GM21786 (cell line): ENCODE measurements around the gene ZNF304.
A peak's percentile ranks its signal among the peaks of the same experiment; 100 is the strongest.

Experiments
- ATAC-seq: cut with Tn5 transposase; IDR thresholded peaks from one replicate; pipeline ENCODE4 v1.9.1; 2021; ENCODE audit not compliant: unreplicated experiment

The ZNF304 gene

DNA sequence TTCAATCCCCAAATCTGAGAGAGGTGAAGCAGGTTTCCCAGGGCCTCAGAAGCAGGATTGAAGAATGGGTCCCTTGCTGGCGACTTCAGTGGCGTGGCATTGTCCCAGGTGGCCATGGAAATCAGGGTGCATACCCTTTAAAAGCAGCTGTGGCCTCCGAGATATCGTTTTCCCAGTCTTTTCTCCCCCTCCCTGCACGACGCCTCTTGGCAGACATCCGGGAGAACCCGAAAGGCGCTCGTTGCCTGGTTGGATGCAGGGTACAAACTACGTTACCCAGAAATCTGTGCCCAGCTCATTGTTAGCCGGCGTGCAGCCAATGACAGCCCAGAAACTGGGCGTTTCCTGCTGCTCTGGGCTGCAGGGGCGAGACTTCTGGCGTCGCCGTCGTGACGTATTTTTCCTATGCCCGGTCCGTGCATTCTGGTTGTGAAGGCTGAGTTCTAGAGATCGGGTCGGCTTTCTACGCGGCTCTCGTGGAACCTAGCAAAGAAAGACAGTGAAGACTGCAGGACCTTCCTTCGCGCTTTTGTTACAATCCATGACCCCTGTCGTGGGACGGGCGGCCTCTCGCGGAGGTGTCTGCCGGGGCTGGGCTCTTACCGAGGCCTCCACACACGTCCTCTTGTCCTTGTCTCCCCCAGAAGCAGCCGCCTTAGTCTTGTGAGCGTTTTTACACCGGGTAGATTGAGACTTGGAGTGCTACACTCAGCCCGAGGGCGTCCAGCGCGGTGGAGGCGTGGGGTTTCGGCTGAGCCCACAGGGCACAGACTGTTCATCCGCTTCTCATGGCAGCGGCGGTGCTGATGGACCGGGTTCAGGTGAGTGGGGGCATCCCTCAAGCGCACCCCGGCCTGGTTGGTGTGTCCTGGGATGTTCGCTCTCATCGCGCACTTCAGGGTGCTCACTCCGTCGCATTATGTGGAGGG, at the start of gene ZNF304:
ZNF304 (plus strand) TSS at position 395 of the 929 bp plus-strand sequence; CDS start at position 789, 394 bp downstream.
- peak; percentile 99 for ATAC-seq

DNA sequence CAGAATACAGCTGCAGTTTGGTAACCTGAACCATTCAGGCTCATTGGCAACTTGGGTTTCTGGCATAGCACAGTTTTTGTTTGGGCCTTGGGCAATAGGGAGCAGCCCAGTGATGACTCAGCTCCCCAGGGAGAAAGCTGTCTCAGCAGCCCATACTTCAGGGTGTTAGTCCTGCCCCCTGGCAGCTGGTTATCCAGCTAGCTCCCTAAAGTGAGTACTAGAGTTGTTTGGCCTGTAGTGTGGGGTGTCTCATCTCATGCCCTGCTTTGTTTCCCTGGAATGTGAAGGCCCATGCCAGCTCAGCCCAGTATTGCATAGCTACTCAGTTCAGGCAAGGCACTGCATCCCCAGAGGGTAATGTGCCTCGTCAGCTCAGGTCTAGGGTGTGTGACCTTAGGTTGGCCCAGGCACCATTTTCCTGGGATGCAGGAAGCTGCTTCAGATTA, 49.0 kb upstream of the ZNF304 start:
- no peak for ATAC-seq

DNA sequence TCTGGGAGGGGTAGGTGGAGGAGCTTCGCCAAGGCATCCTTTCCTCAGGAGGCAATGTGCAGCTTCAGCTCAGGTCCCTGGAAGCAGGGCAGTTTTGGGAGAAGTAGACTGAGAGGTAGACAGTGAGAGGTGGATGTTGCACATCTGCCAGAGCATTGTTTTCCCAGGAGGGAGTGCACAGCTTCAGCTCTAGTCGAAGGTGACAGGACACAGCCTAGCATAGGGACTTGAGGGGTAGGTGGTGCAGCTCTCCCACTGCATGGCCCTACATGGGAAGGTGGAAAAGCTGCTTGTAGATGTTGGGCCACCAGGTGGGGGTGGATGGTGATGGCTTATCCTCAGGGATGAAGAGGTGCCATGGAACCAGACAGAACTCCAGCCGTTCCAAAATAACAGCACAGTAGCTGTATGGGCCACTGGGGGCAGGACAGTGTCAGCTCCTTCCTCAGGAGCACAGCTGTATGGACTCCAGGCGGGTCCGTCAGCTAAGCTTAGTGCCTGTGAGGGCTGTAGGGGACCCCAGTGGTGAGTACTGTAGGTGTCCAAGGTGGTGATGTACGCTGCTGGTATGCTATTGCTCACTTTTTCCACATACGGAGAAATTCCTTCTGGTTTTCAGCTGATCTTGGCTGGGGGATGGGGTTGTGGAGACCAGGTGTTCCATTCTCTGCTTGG, 48.2 kb upstream of the ZNF304 start:
- ATAC-seq, result no peak

DNA sequence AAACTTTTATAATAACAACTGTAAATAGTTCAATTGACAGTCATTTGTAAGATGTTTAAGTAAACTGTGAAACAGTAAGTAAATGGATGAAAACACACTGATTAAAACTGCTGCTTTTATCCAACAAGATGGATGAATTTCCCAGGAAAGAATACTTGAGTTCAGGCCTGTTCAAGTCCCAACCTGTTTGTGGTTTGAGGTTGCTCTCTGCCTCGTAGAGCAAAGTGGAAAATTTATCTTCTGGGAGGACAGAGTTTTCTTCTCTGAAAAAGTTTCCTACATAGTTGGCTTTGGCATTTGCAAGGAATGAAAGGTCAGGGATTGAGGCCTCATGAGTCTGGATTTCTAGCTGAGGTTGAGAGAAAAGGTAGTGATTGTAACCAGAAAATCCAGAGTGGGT, 46.0 kb upstream of the ZNF304 start:
- ATAC-seq, result no peak

DNA sequence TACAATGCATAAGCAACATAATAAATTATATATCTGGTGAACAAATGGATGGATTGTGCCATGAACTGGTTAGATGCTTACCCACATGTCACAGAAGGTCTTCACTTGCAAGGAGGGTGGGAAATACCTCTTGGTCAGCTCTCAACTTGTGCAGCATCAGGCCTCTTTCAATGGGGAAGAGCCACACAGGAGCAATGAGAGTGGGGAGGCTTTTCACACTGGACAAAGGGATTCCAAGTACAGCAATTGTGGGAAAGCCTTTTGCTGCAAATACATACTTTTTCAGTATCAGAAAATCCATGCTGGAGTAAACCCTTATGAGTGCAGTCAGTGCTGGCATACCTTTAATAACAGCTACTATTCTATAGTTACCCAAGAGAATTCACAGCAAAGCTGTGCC, 42.6 kb upstream of the ZNF304 start:
- no peak for ATAC-seq

DNA sequence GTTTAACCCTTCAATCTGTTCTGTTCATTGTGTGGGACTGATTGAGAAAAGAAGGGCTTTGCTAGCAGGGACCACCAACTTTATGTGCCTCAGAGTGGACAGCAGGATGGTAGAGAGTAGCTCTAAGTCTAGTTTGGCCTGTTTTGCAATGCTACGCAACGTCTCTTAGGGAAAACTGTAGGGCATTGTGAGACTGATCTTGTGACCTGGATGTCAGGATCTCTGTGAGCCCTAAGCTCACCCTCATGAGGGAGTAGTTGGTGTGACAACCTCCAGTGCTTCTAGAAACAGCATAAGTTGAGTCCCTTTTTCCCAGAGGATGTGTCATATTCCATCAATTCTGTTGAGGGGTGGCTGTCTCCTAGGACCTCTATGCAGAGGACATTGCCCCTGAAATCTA, 40.3 kb upstream of the ZNF304 start:
- no peak for ATAC-seq

DNA sequence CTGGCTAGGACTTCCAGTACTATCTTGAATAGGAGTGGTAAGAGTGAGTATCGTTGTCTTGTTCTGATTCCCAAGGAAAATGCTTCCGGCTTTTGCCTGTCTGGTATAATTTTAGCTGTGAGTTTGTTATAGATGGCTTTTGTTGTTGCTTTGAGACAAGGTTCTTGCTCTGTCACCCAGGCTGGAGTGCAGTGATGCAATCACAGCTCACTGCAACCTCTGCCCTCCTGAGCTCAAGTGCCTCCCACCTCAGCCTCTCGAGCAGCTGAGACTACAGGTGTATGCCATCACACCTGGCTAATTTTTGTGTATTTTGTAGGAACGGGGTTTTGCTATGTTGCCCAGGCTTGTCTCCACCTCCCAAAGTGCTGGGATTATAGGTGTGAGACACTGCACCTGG, 36.9 kb upstream of the ZNF304 start:
- ATAC-seq, result no peak

DNA sequence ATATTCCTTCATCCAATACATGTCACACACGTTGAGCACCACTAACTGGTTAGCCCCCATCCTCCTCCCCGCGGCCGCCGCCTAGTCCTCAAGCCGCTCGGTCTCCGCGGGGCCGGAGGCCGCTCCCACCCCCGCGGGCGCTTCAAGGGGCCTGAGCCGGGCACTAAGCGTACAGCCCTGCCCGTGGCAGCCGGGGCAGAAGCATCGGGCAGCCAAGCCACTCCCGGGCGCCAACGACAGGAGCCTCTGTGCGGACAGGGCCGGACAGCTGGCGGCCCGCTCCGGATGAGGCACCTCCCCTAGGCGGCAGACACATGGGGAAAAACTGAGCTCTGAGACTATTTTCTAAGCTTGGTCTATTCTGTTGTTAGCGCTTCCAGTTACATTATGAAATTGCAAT, 33.6 kb upstream of the ZNF304 start:
- no peak for ATAC-seq

DNA sequence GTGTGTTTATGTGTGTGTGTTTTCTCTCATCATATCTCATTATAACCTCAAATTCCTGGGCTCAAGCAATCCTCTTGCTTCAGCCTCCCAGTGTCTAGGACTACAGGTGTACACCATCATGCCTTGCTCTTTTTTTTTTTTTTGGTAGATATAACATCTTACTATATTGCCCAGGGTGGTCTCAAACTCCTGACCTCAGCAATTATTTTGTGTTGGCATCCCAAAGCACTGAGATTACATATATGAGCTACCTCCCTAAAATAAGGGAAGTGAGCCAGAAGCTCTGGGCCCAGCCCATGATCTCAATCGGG, 31.2 kb upstream of the ZNF304 start:
- ATAC-seq, result no peak

DNA sequence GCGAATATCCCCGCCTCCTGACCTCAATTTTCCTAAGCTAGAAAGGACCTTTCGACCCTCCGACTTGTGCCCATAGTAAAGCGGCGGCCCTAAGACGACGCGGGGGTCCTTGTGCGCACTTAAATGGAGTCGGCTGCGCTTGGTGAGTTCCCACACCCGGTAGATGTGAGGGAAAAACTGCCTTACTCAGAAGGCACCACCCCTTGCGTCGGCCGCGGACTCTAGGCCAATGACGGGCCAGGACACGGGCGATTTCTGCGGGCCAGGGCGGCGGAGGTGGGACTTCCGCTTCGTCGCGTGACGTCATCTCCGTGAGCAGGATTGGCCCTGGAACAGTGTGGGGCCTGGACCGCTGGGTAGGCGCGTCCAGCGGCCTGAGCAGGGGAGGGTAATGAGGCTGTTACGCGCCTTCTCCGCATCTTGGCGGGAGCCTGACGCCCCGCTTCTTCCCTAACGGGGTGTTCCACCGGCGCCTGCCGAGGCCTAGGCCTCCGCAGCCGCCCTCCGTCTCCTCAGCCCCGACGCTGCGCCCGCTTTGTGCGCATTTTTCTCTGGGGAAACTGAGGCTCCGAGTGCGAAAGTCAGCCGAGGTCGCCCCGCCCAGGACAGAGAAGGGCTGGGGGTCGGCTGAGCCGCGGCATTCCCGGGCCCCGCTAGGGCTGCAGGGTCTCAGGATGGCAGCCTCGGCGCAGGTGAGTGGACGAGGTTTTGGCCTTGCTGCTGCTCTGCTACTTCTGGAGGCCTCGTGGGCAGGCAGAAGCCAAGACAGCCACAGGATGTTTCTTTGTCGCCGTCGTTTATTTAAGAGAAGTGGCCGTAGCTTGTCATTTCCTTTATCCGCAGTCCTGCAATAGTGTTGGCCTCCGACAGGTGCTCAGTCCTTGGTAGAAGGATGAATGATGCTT, 30.6 kb upstream of the ZNF304 start, which contains the start of gene ZNF543:
ZNF543 (plus strand) TSS at position 293 of the 905 bp plus-strand sequence; CDS start at position 675, 382 bp downstream.
- ATAC-seq, result peak; percentile 91

DNA sequence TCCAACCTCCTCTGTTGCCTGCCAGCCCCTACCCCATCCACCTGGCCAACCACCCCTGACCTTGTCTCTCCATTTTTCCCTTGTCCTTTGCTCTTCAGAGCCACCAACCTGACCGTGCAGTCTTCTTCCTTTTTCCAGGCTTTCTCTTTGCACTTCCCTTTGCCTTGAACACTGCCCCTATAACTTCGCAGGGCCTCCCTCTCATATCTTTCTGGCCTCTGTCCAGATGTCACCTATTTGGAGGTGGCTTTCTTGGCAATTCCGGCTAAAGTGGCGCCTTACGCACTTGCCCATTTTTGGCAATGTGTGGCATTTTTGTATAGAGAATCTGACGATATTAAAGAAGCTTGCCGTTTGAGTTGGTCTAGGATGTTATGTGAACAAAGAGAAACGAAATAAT, 30.0 kb upstream of the ZNF304 start:
- ATAC-seq, result no peak

DNA sequence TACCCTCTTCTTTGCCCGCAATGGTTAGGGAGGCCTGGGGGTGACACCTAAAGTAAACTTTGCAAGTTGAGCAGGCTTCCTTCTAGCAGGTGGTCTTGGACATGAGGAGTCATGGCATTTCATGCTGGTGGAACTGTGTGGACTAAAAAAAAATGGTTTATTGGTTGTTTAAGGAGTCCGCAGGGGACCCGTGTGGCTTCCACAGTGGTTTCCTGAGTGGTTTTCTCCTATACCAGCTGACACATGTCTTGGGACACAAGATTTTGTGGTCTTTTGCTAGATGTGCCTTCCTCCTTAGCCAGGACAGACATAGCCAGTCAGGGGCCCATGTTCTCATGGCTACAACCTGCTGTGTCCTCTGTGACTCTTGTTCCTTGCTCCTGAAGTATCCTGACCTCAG, 29.3 kb upstream of the ZNF304 start:
- ATAC-seq, result no peak

DNA sequence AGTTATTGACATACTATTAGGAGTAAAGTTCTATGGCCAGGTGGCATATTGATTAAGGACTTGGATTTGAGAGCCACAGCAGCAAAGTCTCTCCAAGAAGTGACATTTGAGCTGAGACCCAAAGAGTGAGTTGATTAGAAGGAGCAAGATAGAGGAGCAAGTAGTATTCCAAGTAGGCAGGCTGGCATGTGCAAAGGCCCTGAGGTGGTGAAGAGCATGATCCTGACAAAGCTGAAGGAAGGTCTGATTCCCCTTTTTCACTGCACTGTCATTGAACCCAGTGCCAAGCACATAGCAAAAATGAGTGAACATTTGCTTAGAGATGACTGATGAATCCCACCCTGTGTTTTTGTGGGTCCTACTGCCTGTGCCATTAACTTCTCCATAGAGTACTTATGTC, 26.1 kb upstream of the ZNF304 start:
- ATAC-seq, result no peak

DNA sequence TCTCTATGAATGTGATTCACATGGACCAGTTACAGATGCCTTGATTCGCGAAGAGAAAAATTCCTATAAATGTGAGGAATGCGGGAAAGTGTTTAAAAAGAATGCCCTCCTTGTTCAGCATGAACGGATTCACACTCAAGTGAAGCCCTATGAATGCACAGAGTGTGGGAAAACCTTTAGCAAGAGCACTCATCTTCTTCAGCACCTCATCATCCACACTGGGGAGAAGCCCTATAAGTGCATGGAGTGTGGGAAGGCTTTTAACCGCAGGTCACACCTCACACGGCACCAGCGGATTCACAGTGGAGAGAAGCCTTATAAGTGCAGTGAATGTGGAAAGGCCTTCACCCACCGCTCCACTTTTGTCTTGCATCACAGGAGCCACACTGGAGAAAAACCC, 23.1 kb upstream of the ZNF304 start:
- ATAC-seq, result no peak

DNA sequence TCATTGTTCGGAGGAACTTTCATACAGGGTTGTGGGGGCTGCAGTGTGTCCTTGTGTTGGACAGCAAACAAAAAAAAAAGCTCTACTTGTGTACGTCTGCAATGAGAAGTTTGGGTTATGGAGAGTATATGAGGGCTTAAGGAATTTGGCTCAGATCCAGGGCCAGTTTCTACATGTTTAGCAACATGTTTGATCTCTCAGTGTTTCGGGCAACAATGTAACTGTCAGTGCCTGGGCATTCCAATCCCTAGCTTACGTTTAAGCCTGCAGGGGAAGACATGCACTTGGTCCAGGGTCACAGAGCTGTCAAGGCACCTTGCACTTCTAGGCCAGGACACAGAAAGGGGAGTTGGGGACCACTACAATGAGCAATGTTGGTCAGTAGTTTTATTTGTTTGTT, 16.9 kb upstream of the ZNF304 start:
- ATAC-seq, result no peak

DNA sequence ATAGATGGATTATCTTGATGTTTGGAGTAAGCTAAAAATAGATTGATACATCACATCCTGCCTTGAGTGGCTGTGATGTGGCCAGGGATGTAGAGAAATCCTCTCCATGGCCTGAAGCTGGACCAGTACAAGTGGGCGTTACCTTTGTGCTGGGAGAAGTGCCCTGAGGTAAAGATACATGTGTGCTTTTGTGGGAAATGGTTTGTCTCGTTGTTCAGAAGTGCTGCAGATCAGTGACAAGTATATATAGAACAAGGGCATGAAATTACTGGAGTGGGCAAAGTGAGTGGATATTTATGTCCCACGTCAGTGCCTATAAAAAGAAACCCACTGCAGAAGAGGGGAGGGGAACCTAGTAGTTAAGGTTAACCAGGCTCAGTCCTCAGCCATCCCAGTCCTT, 12.2 kb upstream of the ZNF304 start:
- no peak for ATAC-seq

DNA sequence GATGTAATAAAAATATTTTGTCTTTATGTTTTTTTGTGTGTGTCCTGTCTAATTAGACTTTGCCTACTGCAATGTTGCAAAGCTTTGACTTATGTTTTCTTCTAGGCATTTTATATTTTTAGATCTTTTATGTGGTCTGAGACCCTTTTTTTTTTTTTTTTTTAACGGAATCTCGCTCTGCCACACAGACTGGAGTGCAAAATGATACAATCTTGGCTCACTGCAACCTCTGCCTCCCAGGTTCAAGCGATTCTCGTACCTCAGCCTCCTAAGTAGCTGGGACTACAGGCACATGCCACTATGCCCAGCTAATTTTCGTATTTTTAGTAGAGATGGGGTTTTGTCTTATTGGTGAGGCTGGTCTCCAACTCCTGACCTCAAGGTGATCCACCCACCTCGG, 8.5 kb upstream of the ZNF304 start:
- no peak for ATAC-seq

DNA sequence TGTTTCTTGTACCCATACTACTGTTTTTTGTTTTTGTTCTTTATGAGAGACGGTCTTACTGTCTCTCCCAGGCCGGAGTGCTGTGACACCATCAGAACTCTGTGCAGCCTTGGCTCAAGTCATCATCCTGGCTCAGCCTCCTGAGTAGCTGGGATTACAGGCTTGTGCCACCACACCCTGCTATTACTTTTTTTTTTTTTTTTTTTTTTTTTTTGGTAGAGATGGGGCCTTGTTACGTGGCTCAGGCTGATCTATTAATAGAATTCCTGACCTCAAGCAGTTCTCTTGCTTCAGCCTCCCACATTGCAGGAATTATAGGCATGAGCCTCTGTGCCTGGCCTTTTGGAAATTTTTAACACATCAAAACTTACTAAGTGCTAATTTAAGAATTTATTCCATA, 2.9 kb upstream of the ZNF304 start:
- no peak for ATAC-seq

DNA sequence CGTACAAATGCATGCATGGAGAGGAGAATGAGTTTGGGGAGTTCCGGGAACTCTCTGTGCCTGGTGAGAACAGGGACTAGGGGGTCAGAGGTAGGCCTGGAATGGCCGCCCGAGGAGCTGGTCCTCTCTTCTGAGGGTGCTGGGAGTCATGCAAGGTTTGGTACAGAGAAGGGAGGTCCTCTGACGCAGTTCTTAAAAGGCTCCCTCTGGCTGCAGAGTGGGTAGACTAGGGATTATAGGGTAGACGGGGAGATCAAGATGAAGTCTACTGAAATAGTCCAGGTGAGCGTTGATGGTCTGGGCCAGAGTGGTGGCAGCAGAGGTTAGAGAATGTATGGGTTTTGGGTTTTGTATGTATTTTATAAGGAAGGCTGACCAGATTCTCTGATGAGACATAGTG, 796 bp downstream of the ZNF304 start:
- no peak for ATAC-seq

DNA sequence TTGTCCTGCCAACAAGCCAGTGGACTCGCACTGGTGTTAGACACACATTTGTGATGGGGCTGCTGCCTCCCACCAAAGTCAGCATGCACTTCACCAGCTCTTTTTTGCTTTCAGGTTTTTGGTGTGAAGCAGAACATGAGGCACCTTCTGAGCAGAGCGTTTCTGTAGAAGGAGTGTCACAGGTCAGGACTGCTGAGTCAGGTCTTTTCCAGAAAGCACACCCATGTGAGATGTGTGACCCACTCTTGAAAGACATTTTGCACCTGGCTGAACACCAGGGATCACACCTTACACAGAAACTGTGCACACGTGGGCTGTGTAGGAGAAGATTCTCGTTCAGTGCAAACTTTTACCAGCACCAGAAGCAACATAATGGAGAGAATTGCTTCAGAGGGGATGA, 4.8 kb downstream of the ZNF304 start:
- ATAC-seq, result no peak

DNA sequence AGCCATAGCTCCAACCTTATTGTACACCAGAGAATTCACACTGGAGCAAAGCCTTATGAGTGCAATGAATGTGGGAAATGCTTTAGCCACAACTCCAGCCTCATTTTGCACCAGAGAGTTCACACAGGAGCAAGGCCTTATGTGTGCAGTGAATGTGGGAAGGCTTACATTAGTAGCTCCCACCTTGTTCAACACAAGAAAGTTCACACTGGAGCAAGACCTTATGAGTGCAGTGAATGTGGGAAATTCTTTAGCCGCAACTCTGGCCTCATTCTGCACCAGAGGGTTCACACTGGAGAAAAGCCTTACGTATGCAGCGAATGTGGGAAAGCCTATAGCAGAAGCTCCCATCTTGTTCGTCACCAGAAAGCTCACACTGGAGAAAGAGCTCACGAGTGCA, 6.3 kb downstream of the ZNF304 start:
- ATAC-seq, result no peak
